ENCODE data around the gene NLRP5. TPM values are rescaled to one million over a fixed set of nuclear protein-coding genes. Genes with fewer than 3 reads are reported as not detected.
A peak's percentile ranks its signal among the peaks of the same experiment; 100 is the strongest.
"Not testable (repeated sequence)": the region's sequence is repeated elsewhere in the genome, so short reads cannot be mapped to it uniquely, and the experiment has no call there.

NLRP5 gene
- total RNA-seq, 2 experiments from 2014 or later: not detected

GRCh38 chr19:56096665-56097064 lies 110.1 kb downstream of the NLRP5 start:
- Mint-ChIP-seq H3K4me1 (no peaks in the 10 kb centered on the region), H3K4me3 (no peak overlapping the region), H3K9me3 (peaks cover 9% of the 10 kb centered on the region), H3K27ac (no peak overlapping the region), H3K36me3 (ENCODE audit: low read depth) (peaks cover 31% of the 10 kb centered on the region), H3K27me3 (no peaks in the 10 kb centered on the region)
- no peak for DNase-seq
- ChIA-PET CTCF (interaction anchor here (1.0 kb wide), 1 partner anchor 28 kb away, joined by 3 read pairs; no protein-coding TSS in a partner anchor), POLR2A (interaction anchor here (0.8 kb wide), 1 partner anchor 414 kb away, joined by 4 read pairs; no protein-coding TSS in a partner anchor)

GRCh38 chr19:56097306-56097705 lies 110.7 kb downstream of the NLRP5 start:
- Mint-ChIP-seq H3K27me3 (no peaks in the 10 kb centered on the region), H3K4me3 (no peak overlapping the region), H3K9me3 (peaks cover 9% of the 10 kb centered on the region), H3K4me1 (no peaks in the 10 kb centered on the region), H3K27ac (no peak overlapping the region), H3K36me3 (ENCODE audit: low read depth) (peaks cover 31% of the 10 kb centered on the region)
- CTCF ChIA-PET: no interaction called here
- no peak for DNase-seq
- POLR2A ChIA-PET: no interaction called here

- POLR2A ChIA-PET: no interaction called here
- no peak overlapping the region for H3K27ac Mint-ChIP-seq
- H3K4me3 Mint-ChIP-seq: no peak overlapping the region
- CTCF ChIA-PET: no interaction called here
- no peaks in the 10 kb centered on the region for H3K27me3 Mint-ChIP-seq
- peaks cover 29% of the 10 kb centered on the region for H3K36me3 Mint-ChIP-seq (ENCODE audit: low read depth)
- peaks cover 8% of the 10 kb centered on the region for H3K9me3 Mint-ChIP-seq
- DNase-seq: no peak
- no peaks in the 10 kb centered on the region for H3K4me1 Mint-ChIP-seq
Measured at GRCh38 chr19:56097776-56098175, 111.2 kb downstream of the NLRP5 start.

GRCh38 chr19:56098237-56098636 lies 111.7 kb downstream of the NLRP5 start:
- CTCF ChIA-PET: not testable (repeated sequence)

GRCh38 chr19:56098731-56099568 lies 112.4 kb downstream of the NLRP5 start:
- no peak for DNase-seq
- Mint-ChIP-seq H3K27ac (no peak overlapping the region), H3K4me1 (no peaks in the 10 kb centered on the region), H3K36me3 (ENCODE audit: low read depth) (peaks cover 18% of the 10 kb centered on the region), H3K4me3 (no peak overlapping the region), H3K27me3 (no peaks in the 10 kb centered on the region), H3K9me3 (no peaks in the 10 kb centered on the region)
- ChIA-PET CTCF (interaction anchor here (0.7 kb wide), 1 partner anchor 483 kb away, joined by 3 read pairs; no protein-coding TSS in a partner anchor), POLR2A (no interaction called here)

More at GRCh38 chr19:56098237-56098636, 111.7 kb downstream of the NLRP5 start:
- H3K27me3 Mint-ChIP-seq, H3K4me1 Mint-ChIP-seq, H3K9me3 Mint-ChIP-seq, H3K27ac Mint-ChIP-seq, H3K4me3 Mint-ChIP-seq, POLR2A ChIA-PET, DNase-seq: not testable (repeated sequence)
- H3K36me3 Mint-ChIP-seq (ENCODE audit: low read depth): peaks cover 25% of the 10 kb centered on the region

GRCh38 chr19:56099638-56100539 lies 113.3 kb downstream of the NLRP5 start:
- H3K9me3 Mint-ChIP-seq: no peaks in the 10 kb centered on the region
- ChIA-PET POLR2A (no interaction called here), CTCF (no interaction called here)
- no peak overlapping the region for H3K27ac Mint-ChIP-seq
- no peaks in the 10 kb centered on the region for H3K27me3 Mint-ChIP-seq
- DNase-seq: no peak
- no peaks in the 10 kb centered on the region for H3K4me1 Mint-ChIP-seq
- no peak overlapping the region for H3K4me3 Mint-ChIP-seq
- H3K36me3 Mint-ChIP-seq (ENCODE audit: low read depth): peaks cover 14% of the 10 kb centered on the region

GRCh38 chr19:56101095-56101494 lies 114.5 kb downstream of the NLRP5 start:
- Mint-ChIP-seq H3K4me3 (no peak overlapping the region), H3K9me3 (no peaks in the 10 kb centered on the region), H3K27me3 (no peaks in the 10 kb centered on the region), H3K27ac (no peak overlapping the region), H3K4me1 (peaks cover 9% of the 10 kb centered on the region), H3K36me3 (ENCODE audit: low read depth) (peaks cover 5% of the 10 kb centered on the region)
- DNase-seq: no peak
- ChIA-PET POLR2A (no interaction called here), CTCF (no interaction called here)

- DNase-seq: no peak
- Mint-ChIP-seq H3K36me3 (ENCODE audit: low read depth) (peaks cover 5% of the 10 kb centered on the region), H3K27ac (no peak overlapping the region), H3K9me3 (no peaks in the 10 kb centered on the region), H3K4me1 (peaks cover 18% of the 10 kb centered on the region), H3K4me3 (no peak overlapping the region), H3K27me3 (no peaks in the 10 kb centered on the region)
- ChIA-PET POLR2A (no interaction called here), CTCF (no interaction called here)
Measured at GRCh38 chr19:56101746-56102535, 115.4 kb downstream of the NLRP5 start.

- DNase-seq: no peak
- ChIA-PET POLR2A (no interaction called here), CTCF (no interaction called here)
- H3K27me3 Mint-ChIP-seq: no peaks in the 10 kb centered on the region
- peaks cover 4% of the 10 kb centered on the region for H3K36me3 Mint-ChIP-seq (ENCODE audit: low read depth)
- H3K4me3 Mint-ChIP-seq: no peak overlapping the region
- H3K27ac Mint-ChIP-seq: no peak overlapping the region
- H3K9me3 Mint-ChIP-seq: no peaks in the 10 kb centered on the region
- peaks cover 22% of the 10 kb centered on the region for H3K4me1 Mint-ChIP-seq
Measured at GRCh38 chr19:56103027-56103614, 116.5 kb downstream of the NLRP5 start.

- DNase-seq: no peak
- POLR2A ChIA-PET: no interaction called here
- H3K27ac Mint-ChIP-seq: no peak overlapping the region
- H3K4me3 Mint-ChIP-seq: no peak overlapping the region
- H3K4me1 Mint-ChIP-seq: peaks cover 25% of the 10 kb centered on the region
- CTCF ChIA-PET: interaction anchor here (0.9 to 1.0 kb wide), 3 partner anchors 14 to 229 kb away, joined by 3 to 5 read pairs (median 4); no protein-coding TSS in a partner anchor
- H3K36me3 Mint-ChIP-seq (ENCODE audit: low read depth): peaks cover 4% of the 10 kb centered on the region
- no peaks in the 10 kb centered on the region for H3K9me3 Mint-ChIP-seq
- no peaks in the 10 kb centered on the region for H3K27me3 Mint-ChIP-seq
Measured at GRCh38 chr19:56104423-56104822, 117.8 kb downstream of the NLRP5 start.

GRCh38 chr19:56105090-56105701 lies 118.6 kb downstream of the NLRP5 start:
- ChIA-PET CTCF (interaction anchor here (0.5 to 1.0 kb wide), 5 partner anchors 15 to 228 kb away, joined by 3 to 5 read pairs (median 3); no protein-coding TSS in a partner anchor), POLR2A (no interaction called here)
- DNase-seq: peak; percentile 64
- no peaks in the 10 kb centered on the region for H3K9me3 Mint-ChIP-seq
- peaks cover 28% of the 10 kb centered on the region for H3K4me1 Mint-ChIP-seq
- H3K4me3 Mint-ChIP-seq: no peak overlapping the region
- H3K36me3 Mint-ChIP-seq (ENCODE audit: low read depth): peaks cover 4% of the 10 kb centered on the region
- no peaks in the 10 kb centered on the region for H3K27me3 Mint-ChIP-seq
- no peak overlapping the region for H3K27ac Mint-ChIP-seq

GRCh38 chr19:56105831-56106396 lies 119.3 kb downstream of the NLRP5 start:
- POLR2A ChIA-PET; CTCF ChIA-PET; H3K9me3 Mint-ChIP-seq; DNase-seq; H3K36me3 Mint-ChIP-seq (ENCODE audit: low read depth); H3K27me3 Mint-ChIP-seq; H3K4me3 Mint-ChIP-seq: not testable (repeated sequence)
- Mint-ChIP-seq H3K27ac (peak overlapping the region; percentile 43), H3K4me1 (peaks cover 36% of the 10 kb centered on the region)
